Osteocyte (in vitro differentiated cells): Measurements from ENCODE around the gene ALG9. TPM values are rescaled to one million over a fixed set of nuclear protein-coding genes. Genes with fewer than 3 reads are reported as not detected.
A peak's percentile ranks its signal among the peaks of the same experiment; 100 is the strongest.

Source experiments
- DNase-seq: peaks from one replicate; pipeline ENCODE4 v3.0.0; 2021; ENCODE audit warnings: mixed read lengths; ENCODE audit not compliant: unreplicated experiment; ENCODE audit errors: extremely low spot score
- H3K27ac Mint-ChIP-seq: one replicate; pipeline ENCODE4 v1.8.0; 2021; ENCODE audit warnings: mild to moderate bottlenecking, mixed read lengths; ENCODE audit not compliant: unreplicated experiment
- H3K27me3 Mint-ChIP-seq: one replicate; pipeline ENCODE4 v1.8.0; 2021; ENCODE audit warnings: mixed read lengths; ENCODE audit not compliant: unreplicated experiment
- H3K36me3 Mint-ChIP-seq: one replicate; pipeline ENCODE4 v1.8.0; 2021; ENCODE audit warnings: mixed read lengths; ENCODE audit not compliant: unreplicated experiment
- H3K4me1 Mint-ChIP-seq: one replicate; pipeline ENCODE4 v1.8.0; 2021; ENCODE audit warnings: mixed read lengths; ENCODE audit not compliant: unreplicated experiment
- H3K4me3 Mint-ChIP-seq: one replicate; pipeline ENCODE4 v1.8.0; 2021; ENCODE audit warnings: mild to moderate bottlenecking, moderate library complexity, mixed read lengths; ENCODE audit not compliant: unreplicated experiment
- H3K9me3 Mint-ChIP-seq: one replicate; pipeline ENCODE4 v1.8.0; 2021; ENCODE audit warnings: mixed read lengths; ENCODE audit not compliant: unreplicated experiment
- total RNA-seq: library from RNA; stranded (reverse); gene quantifications from 2 replicates; pipeline ENCODE4 v1.2.1, GENCODE V29; 2021
- TF ChIP-seq, protein P1 (sequence below): fragments of 200-600 bp; sonication (generic); IDR thresholded peaks from 2 replicates; pipeline ENCODE4 v1.5.0; 2021; ENCODE audit warnings: antibody characterized with exemption, mild to moderate bottlenecking, moderate library complexity

Gene ALG9
- total RNA-seq, 1 donor from 2014 or later: 41.7 TPM

DNA sequence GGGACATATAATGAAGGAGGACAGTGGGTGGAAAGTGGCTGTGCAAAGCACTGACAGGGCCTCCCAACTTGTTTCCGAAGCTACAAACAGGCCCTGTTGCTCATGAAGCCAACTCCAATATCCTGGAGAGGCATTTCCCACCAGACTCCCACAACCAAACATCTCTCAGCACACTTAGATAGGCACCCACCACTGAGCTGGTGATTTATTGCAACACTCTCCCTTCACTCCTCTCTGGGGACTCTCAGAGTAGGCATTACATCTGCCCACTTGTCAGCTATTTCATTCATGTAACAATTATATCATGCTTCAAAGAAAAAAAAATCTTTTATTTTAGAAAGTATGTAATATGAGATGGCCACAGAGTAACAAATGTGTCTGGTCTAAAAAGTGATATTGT lies 73.1 kb downstream of the ALG9 start:
- H3K27ac Mint-ChIP-seq: no peak overlapping the region
- H3K9me3 Mint-ChIP-seq: peaks cover 11% of the 10 kb centered on the region
- H3K27me3 Mint-ChIP-seq: no peaks in the 10 kb centered on the region
- peaks cover 32% of the 10 kb centered on the region for H3K36me3 Mint-ChIP-seq
- TF ChIP-seq, protein P1, sequence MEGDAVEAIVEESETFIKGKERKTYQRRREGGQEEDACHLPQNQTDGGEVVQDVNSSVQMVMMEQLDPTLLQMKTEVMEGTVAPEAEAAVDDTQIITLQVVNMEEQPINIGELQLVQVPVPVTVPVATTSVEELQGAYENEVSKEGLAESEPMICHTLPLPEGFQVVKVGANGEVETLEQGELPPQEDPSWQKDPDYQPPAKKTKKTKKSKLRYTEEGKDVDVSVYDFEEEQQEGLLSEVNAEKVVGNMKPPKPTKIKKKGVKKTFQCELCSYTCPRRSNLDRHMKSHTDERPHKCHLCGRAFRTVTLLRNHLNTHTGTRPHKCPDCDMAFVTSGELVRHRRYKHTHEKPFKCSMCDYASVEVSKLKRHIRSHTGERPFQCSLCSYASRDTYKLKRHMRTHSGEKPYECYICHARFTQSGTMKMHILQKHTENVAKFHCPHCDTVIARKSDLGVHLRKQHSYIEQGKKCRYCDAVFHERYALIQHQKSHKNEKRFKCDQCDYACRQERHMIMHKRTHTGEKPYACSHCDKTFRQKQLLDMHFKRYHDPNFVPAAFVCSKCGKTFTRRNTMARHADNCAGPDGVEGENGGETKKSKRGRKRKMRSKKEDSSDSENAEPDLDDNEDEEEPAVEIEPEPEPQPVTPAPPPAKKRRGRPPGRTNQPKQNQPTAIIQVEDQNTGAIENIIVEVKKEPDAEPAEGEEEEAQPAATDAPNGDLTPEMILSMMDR: no peak
- no peak overlapping the region for H3K4me3 Mint-ChIP-seq
- no peak for DNase-seq
- H3K4me1 Mint-ChIP-seq: peaks cover 29% of the 10 kb centered on the region

DNA sequence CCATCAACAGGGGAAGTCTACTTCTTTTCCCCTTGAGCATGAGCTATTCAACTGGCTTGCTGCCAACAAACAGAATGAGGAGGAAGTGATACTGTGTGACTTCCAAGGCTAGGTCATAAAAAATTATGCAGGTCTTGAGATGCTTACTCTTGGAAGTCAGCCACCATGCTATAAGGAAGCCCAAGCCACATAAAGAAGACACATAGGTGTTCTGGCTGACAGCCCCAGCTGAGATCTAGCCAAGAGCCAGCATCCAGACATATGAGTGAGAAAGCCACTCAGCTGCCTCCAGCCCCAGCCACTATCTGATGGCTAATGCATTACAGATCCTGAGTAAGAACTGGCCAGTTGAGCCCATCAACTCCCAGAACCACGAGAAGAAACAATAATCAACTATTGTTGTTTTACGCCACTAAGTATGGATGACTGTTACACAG lies 74.2 kb downstream of the ALG9 start:
- Mint-ChIP-seq H3K27me3 (no peaks in the 10 kb centered on the region), H3K27ac (peak overlapping the region; percentile 79), H3K4me1 (peaks cover 37% of the 10 kb centered on the region), H3K9me3 (peaks cover 11% of the 10 kb centered on the region), H3K36me3 (peaks cover 26% of the 10 kb centered on the region), H3K4me3 (no peak overlapping the region)
- TF ChIP-seq, protein P1: no peak
- DNase-seq: no peak

DNA sequence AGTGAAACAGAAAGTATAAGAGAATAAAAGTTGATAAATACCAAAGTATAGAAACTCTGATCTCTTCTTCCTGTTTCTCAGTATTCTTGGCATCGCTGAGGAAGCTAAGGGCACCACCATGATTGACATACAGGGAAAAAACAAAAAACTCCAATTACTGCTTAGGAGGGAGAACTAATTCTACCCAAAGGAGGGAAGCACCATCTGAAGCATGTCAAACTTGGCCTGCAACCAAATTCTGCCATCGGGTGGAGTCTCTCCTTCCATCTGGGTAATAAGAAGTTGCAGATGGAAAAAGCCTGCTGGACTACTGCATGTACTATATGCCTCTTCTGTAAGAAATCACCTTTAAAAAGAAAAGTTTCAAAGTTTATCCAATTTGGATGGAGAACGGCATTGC lies 74.7 kb downstream of the ALG9 start:
- TF ChIP-seq, protein P1: no peak
- Mint-ChIP-seq H3K27me3 (no peaks in the 10 kb centered on the region), H3K9me3 (peaks cover 11% of the 10 kb centered on the region), H3K36me3 (peaks cover 24% of the 10 kb centered on the region), H3K27ac (peak overlapping the region; percentile 79), H3K4me1 (peaks cover 37% of the 10 kb centered on the region), H3K4me3 (no peak overlapping the region)
- no peak for DNase-seq

DNA sequence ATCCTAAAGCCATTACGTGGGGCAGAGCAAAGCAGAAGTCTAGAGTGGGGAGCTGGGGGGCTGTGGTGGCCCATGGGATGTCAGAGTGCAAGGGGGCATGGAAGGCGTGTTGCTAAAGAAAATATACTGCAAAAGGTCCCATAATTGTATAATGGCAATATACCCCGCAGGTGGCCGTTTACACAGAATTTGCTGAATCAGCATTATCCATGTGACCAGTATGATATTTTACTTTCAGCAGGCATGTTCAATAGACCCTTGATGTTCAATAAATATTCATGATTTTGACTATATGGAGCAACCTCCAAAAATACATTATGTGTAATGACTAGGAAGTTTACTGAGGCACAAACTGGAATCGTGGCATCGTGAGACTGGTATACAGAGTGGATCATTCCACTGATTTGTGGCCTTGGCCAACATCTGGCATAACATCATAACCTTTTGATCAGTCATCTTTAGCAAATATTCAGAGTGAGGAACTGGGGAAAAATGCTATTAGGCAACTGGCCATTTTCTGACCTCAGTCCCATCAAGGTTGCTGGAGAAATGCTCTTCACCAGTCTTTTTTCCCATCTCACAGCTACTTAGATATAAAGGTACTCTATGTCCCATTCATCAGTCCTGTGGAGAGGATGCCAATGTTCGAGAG lies 75.9 kb downstream of the ALG9 start:
- no peak for DNase-seq

DNA sequence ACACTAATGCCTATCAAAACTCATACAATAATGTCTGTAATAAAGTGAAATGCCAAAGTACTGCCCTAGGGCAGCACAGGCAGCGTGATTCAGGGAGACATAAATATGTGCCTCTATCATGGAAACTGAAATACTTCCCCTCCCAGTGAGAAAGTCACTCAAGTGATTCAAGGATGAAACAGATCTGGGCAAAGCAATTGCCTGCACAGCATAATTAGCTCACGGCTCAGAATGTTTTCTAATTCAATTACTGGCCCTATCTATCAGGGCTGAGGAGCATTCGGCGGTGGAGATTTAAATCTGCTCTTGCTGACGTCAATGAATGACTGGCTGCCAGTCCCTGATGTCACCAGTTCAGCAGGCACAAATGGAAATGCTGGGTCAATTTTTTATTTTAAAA lies 77.5 kb downstream of the ALG9 start:
- peaks cover 11% of the 10 kb centered on the region for H3K9me3 Mint-ChIP-seq
- peaks cover 22% of the 10 kb centered on the region for H3K36me3 Mint-ChIP-seq
- DNase-seq: no peak
- peaks cover 37% of the 10 kb centered on the region for H3K4me1 Mint-ChIP-seq
- no peaks in the 10 kb centered on the region for H3K27me3 Mint-ChIP-seq
- peak overlapping the region; percentile 14 for H3K4me3 Mint-ChIP-seq
- H3K27ac Mint-ChIP-seq: peak overlapping the region; percentile 81
- TF ChIP-seq, protein P1: no peak

More for the DNA sequence above, 75.9 kb downstream of the ALG9 start:
- H3K27ac Mint-ChIP-seq: no peak overlapping the region
- H3K36me3 Mint-ChIP-seq: peaks cover 28% of the 10 kb centered on the region
- no peak overlapping the region for H3K4me3 Mint-ChIP-seq
- H3K27me3 Mint-ChIP-seq: no peaks in the 10 kb centered on the region
- TF ChIP-seq, protein P1: no peak
- H3K4me1 Mint-ChIP-seq: peaks cover 37% of the 10 kb centered on the region
- H3K9me3 Mint-ChIP-seq: peaks cover 11% of the 10 kb centered on the region
